GM12872 (cell line): Measurements from ENCODE around the gene TENM4.

ENCODE experiments used
- TF ChIP-seq, protein P1 (sequence below): IDR thresholded peaks from 3 replicates; pipeline ENCODE4 v1.5.1; 2011; ENCODE audit warnings: low read depth, mild to moderate bottlenecking, low read length, moderate library complexity; ENCODE audit not compliant: insufficient read depth

TENM4 gene

DNA sequence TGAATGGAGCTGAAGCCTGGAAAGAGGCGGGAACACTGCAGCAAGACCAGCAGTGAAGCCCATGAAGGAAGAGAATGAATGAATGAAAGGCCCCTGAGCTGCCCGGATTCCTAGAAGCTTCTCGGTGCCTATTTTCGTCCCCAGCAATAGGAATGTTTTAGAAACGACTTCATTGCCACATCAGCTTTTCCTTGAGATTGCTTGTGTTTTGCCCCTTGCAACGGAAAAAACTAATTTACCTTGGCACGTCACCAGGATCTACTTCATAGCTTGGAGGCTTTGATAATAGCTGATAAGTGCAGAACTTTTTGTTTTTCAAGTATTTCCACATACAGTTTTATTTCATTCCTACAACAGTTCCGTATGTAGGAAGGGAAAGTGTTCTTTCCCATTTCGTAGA lies 617.2 kb downstream of the TENM4 start:
- TF ChIP-seq, protein P1, sequence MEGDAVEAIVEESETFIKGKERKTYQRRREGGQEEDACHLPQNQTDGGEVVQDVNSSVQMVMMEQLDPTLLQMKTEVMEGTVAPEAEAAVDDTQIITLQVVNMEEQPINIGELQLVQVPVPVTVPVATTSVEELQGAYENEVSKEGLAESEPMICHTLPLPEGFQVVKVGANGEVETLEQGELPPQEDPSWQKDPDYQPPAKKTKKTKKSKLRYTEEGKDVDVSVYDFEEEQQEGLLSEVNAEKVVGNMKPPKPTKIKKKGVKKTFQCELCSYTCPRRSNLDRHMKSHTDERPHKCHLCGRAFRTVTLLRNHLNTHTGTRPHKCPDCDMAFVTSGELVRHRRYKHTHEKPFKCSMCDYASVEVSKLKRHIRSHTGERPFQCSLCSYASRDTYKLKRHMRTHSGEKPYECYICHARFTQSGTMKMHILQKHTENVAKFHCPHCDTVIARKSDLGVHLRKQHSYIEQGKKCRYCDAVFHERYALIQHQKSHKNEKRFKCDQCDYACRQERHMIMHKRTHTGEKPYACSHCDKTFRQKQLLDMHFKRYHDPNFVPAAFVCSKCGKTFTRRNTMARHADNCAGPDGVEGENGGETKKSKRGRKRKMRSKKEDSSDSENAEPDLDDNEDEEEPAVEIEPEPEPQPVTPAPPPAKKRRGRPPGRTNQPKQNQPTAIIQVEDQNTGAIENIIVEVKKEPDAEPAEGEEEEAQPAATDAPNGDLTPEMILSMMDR: no peak

DNA sequence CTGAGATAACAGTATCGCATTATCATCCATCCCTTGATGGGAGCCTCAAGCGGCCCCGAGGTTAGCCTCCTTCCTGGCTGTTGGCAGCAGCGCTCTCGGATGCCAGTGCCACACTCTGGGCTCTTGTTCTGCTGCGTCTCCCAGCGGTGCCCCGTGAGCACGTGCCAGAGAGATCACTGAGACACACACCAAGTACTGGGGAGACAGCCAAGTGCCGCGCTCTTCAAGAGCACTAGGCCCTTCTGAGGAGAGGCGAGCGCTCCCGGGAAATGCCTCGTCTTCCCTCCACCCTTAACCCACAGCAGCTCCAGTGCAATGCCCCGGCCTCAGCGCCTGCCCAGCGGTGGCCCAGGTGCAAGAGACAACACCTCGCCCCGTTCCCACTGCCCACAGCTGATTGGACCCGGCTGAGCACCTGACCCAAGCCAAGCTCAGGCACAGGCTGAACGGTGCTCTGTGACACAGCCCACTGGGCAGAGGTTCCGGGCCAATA lies 617.9 kb downstream of the TENM4 start:
- TF ChIP-seq, protein P1: no peak

DNA sequence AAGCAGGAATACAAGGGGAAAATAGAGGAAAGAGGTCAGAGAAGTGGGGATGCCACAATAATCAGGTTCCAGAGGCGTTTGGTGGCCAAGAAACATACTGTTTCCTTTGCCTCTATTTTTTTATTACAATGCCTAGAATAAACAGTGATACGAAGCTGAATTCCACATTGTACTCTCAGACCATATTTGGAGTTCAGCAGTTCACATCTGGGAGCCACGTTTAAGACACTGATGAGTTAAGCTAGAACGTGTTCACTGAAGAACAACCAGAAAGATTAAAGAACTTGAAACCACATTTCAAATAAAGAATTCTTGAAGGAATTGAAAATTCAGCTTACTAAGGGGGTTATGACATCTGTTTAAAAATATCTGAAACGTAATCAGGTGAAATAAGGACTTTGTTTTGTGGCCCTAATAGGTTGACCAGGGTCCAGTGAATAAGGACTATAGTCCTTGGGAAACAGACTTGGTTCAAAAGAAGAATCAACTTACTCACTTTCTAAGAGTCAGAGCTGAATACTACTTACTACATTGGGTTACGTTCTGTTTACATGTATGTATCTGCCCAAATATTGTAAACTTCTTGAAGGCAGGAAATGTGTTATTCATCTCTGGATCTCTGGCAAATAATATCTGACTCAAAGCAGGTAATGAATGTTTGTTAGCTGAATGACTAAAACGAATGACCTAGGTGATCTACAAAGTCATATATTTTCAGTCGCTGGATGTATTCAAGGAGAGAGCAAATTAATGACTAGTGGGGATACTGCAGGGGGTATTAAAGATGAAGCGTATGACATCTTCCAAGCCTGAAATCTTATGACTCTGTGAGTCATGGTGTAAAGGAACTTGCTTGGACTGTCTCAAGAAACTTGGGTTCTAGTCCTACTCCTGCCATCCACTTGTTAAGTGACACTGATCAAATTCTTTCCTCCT lies 619.2 kb downstream of the TENM4 start:
- TF ChIP-seq, protein P1: no peak

DNA sequence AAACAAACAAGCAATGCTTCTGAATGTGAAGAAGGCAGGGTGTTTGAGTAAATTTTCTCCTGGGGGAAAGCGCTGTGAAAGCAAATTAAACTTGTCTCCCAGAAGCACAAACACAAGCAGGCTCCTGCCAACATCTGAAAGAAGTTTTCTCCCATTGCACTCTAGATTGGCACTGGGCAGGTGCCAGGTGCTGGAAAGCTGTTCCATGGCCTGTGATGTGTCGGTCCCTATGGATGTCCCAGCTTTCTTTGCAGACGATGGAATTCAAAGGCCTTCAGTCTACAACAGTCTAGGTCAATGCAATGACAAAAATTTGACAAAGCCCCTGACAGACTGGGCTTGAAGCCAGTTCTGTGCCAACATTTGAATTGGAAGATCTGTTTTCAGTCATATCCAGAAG lies 620.1 kb downstream of the TENM4 start:
- TF ChIP-seq, protein P1: no peak

DNA sequence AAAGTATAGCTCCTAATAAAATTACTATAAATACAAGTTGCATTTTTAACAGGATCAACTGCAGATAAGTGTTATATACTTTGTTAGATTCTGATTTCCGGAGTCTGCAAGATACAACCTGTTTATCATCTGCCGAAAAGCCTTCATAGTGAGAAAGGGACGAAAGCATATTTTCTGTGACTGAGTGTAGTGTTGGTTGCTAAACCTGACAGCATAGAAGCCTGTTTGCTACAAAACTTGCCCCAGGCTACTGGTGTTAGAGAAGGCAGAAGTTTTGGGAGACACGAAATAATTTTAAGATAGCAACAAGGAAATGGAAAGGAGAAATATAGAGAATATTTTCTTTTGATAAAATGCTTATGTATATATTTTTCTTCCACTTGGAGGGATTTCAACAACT lies 622.6 kb downstream of the TENM4 start:
- TF ChIP-seq, protein P1: no peak

DNA sequence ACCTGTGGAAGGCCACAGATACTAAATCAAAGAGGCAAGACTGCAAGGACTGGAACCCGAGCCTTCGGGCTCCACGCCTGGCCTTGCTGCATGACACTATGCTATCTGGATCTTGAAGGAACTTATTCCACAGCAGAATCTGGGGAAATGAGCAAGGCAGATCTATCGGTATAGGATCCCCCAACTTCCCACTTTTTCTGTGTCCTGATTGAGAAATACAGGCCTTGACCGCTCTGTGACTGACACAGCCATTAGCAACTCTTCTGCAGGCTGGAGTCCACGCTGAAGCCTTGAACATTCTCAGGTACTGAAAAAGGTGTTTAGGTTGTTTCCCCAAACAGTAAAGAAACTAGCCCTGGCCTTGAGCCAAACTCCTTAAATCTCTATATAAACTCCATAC lies 625.0 kb downstream of the TENM4 start:
- TF ChIP-seq, protein P1: no peak

DNA sequence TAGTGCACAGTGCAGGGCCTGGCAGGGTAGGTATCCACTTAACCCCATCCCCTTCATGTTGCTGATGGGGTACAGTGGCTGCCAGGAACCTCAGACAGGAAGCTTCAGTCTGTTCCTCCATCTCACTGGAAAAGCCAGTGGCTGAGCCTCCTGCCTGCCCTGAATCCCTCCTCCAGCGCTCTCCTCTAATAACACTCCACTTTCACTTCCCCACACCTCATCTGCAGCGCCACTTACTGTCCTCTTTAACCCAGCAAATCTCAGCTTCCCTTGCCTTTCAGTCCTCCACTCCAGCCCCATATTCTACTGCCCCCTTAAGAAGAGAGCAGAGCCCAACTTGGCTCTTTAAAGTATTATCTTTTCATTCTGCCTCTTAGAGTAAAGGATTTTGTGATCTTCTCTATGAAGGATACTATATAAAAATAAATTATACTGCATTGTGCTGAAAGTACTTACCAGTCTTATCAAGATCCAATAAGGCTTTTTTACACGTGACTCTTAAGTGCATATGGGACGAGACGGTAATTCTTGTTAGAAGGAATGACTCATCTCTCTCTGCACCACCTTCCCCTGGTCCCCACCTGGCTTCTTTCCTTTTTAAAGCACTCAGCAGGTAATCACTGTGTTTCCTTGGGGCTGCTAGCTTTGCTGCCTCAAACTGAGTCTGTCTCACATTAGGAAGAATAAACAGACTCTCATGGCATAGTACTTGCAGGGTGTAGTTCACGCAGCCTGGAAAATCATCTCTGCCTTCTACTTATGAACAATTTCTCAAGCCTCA lies 628.1 kb downstream of the TENM4 start:
- TF ChIP-seq, protein P1: no peak
